GM12878 (cell line): ENCODE results near the gene KLHL25. TPM values are rescaled to one million over a fixed set of nuclear protein-coding genes. Genes with fewer than 3 reads are reported as not detected.

ENCODE experiments used
- ATAC-seq: fragments of 200-7000 bp; cut with Tn5 transposase; 3 replicates; pipeline ENCODE4 v1.9.1; 2020; ENCODE audit warnings: mild to moderate bottlenecking, moderate library complexity
- BruUV-seq: library from RNA; stranded (reverse); fragments of 400-500 nt; replicated peaks from 2 replicates; lab custom pipeline; 2021; lab: Mats Ljungman, UMichigan
- CTCF ChIA-PET: fragments of 300-600 bp; sonication (Branson Sonifier 250); formaldehyde crosslinking; extraction: SDS; loops from one replicate; lab custom pipeline; 2021; ENCODE audit warnings: inconsistent platforms; lab: Yijun Ruan, JAX
- POLR2A ChIA-PET: fragments of 350-600 bp; formaldehyde crosslinking; extraction: SDS; loops from one replicate; lab custom pipeline; 2021; ENCODE audit warnings: inconsistent platforms; lab: Charles Lee
- RAD21 ChIA-PET: fragments of 300-600 bp; sonication (Branson Sonifier 250); formaldehyde crosslinking; loops from one replicate; lab custom pipeline; 2023; ENCODE audit warnings: antibody characterized with exemption; ENCODE audit not compliant: unreplicated experiment; lab: Charles Lee
- SMC1A ChIA-PET: fragments of 300-600 bp; sonication (Branson Sonifier 250); formaldehyde crosslinking; loops from one replicate; lab custom pipeline; 2023; ENCODE audit not compliant: unreplicated experiment, uncharacterized antibody; lab: Charles Lee
- DNase-seq: peaks from one replicate; pipeline ENCODE4 v3.0.0-alpha.2; 2011; ENCODE audit warnings: low read depth, low spot score
- FAIRE-seq: peaks from 3 replicates; lab custom pipeline; 2011; peaks lifted over from hg19 to GRCh38; lab: Jason Lieb, UNC
- H2AFZ ChIP-seq: 2 replicates; pipeline ENCODE4 v1.6.0; 2011; ENCODE audit warnings: low read depth, low read length, control low read depth; ENCODE audit not compliant: control insufficient read depth
- H3K27ac ChIP-seq: 2 replicates; pipeline ENCODE4 v1.5.1; 2011; ENCODE audit warnings: control low read depth; ENCODE audit not compliant: control insufficient read depth, insufficient read depth
- H3K27me3 ChIP-seq, 2 experiments: replicated peaks in 1 of 2; 2 replicates each; pipeline versions ENCODE4 v1.6.0 to v1.6.1; 2011; ENCODE audit warnings: low read length in 1 of 2; ENCODE audit not compliant: control insufficient read depth in 2 of 2, insufficient read depth in 2 of 2
- H3K36me3 ChIP-seq, 2 experiments: 2 replicates each; pipeline ENCODE4 v1.5.1; 2011; ENCODE audit warnings: low read length in 1 of 2; ENCODE audit not compliant: control insufficient read depth in 2 of 2, insufficient read depth in 2 of 2
- H3K4me1 ChIP-seq: 2 replicates; pipeline ENCODE4 v1.6.1; 2011; ENCODE audit warnings: mild to moderate bottlenecking, low read length, moderate library complexity, mixed read lengths; ENCODE audit not compliant: control insufficient read depth, insufficient read depth
- H3K4me2 ChIP-seq: 2 replicates; pipeline ENCODE4 v1.6.0; 2011; ENCODE audit warnings: control low read depth; ENCODE audit not compliant: control insufficient read depth, insufficient read depth
- H3K4me3 ChIP-seq: fragments of 200-600 bp; sonication (generic); 2 replicates; pipeline ENCODE4 v1.5.1; 2016
- H3K79me2 ChIP-seq: 2 replicates; pipeline ENCODE4 v1.6.0; 2011; ENCODE audit warnings: low read length; ENCODE audit not compliant: control insufficient read depth, insufficient read depth
- H3K9ac ChIP-seq: 2 replicates; pipeline ENCODE4 v1.8.0; 2011; ENCODE audit warnings: low read length, control low read depth, mixed read lengths; ENCODE audit not compliant: control insufficient read depth, insufficient read depth
- H3K9me3 ChIP-seq: replicated peaks from 3 replicates; pipeline ENCODE4 v1.5.1; 2011; ENCODE audit warnings: mild to moderate bottlenecking, low read length; ENCODE audit not compliant: control insufficient read depth, insufficient read depth
- H4K20me1 ChIP-seq: 2 replicates; pipeline ENCODE4 v1.6.0; 2011; ENCODE audit not compliant: control insufficient read depth, insufficient read depth
- POLR2AphosphoS2 ChIP-seq: IDR thresholded peaks from 2 replicates; pipeline ENCODE4 v1.6.1; 2011; ENCODE audit warnings: low read depth, mild to moderate bottlenecking, low read length, improper control_type of control experiment, moderate library complexity
- PRDM15 ChIP-seq: fragments of 450-650 bp; formaldehyde crosslinking; IDR thresholded peaks from 2 replicates; pipeline ENCODE4 v1.4.0; 2020; ENCODE audit warnings: mild to moderate bottlenecking, moderate library complexity
- WGBS: methylation state at CpG from one replicate; pipeline ENCODE4 v1.1.6; 2016; ENCODE audit warnings: low lambda C conversion rate; ENCODE audit not compliant: insufficient replicate concordance, insufficient coverage; ENCODE audit errors: missing lambda C conversion rate; 5-methylcytosine and 5-hydroxymethylcytosine counted together
- in situ Hi-C: fragments of 300-500 bp; cut with MboI; formaldehyde crosslinking; loops from 9 replicates; pipeline ENCODE4 v1.14.3; 2018; ENCODE audit warnings: mixed read lengths
- intact Hi-C: fragments of 100-400 bp; cut with micrococcal nuclease; formaldehyde crosslinking; loops from one replicate; pipeline ENCODE4 v1.14.2; 2022; ENCODE audit not compliant: unreplicated experiment
- polyA plus RNA-seq, 11 experiments: library from polyadenylated mRNA; depleted of rRNA in 4 of 11; unstranded in 6 of 11; stranded (reverse) in 5 of 11; fragments of >200 nt; fragmentation: Nextera tagmentation in 4 of 11; fragmentation: Illumina TruSeq in 1 of 11; extraction: Ambion mirVana in 4 of 11; extraction: Trizol in 1 of 11; gene quantifications; 1 replicate in 1 of 11; 2 replicates in 10 of 11; pipeline versions ENCODE4 v1.2.1 to v1.2.3, GENCODE V29; 2011 to 2016; ENCODE audit warnings: inconsistent platforms in 2 of 11, missing spikeins in 2 of 11, low read depth in 1 of 11
- total RNA-seq, 4 experiments: library from RNA; depleted of rRNA in 3 of 4; stranded (reverse); fragments of >200 nt in 3 of 4; fragmentation: Illumina TruSeq in 1 of 4; extraction: Trizol in 1 of 4; gene quantifications; 2 replicates each; pipeline versions ENCODE4 v1.2.1 to v1.2.3, GENCODE V29; 2013 to 2021

The KLHL25 gene
- total and polyA plus RNA-seq, 10 of the 15 experiments (the other 5 are each of a cell fraction or from before 2014, with no cell fraction given) = 0.04 to 3.0 (median 2.1) TPM; not detected in 1

GRCh38 chr15:85751291-85752123, 43.2 kb downstream of the KLHL25 start:
- intact Hi-C loops = loop anchor here (5.0 kb wide), 1 partner anchor 91 kb away; no protein-coding TSS in a partner anchor
- 74% methylated on average over 15 of the region's 15 CpGs for WGBS
- no peak overlapping the region for H3K4me3 ChIP-seq
- BruUV-seq = no TSS peak
- H3K27me3 ChIP-seq = no peaks in the 10 kb centered on the region
- ChIA-PET RAD21 (no interaction called here), SMC1A (no interaction called here), CTCF (interaction anchor here (1.3 kb wide), 1 partner anchor 11 kb away, joined by 4 read pairs; no protein-coding TSS in a partner anchor), POLR2A (no interaction called here)
- no peaks in the 10 kb centered on the region for H3K79me2 ChIP-seq
- TF ChIP-seq POLR2AphosphoS2 (0 out of 2 replicates have a peak, but pooled peaks have one; percentile 12), PRDM15 (CRISPR knock-in tag) (no peak)
- H3K36me3 ChIP-seq = peaks cover 5 to 10% of the 10 kb centered on the region in 2 experiments
- H2AFZ ChIP-seq = no peak overlapping the region
- ATAC-seq (peak; percentile 26; the same call in 2 of the 3 replicates), DNase-seq (no peak), FAIRE-seq (no peak)
- H3K4me1 ChIP-seq = no peaks in the 10 kb centered on the region
- no peak overlapping the region for H3K27ac ChIP-seq
- no peaks in the 10 kb centered on the region for H3K9me3 ChIP-seq
- H4K20me1 ChIP-seq = no peaks in the 10 kb centered on the region
- in situ Hi-C loops = no loop called here
- no peak overlapping the region for H3K4me2 ChIP-seq
- no peak overlapping the region for H3K9ac ChIP-seq
